Measurements from ENCODE around the gene EIF3F. TPM values are rescaled to one million over a fixed set of nuclear protein-coding genes. Genes with fewer than 3 reads are reported as not detected.

Gene EIF3F
- total and polyA plus RNA-seq, 9 of the 15 experiments (the other 6 are each of a cell fraction or from before 2014, with no cell fraction given) = 50.1 to 259 (median 135) TPM

GRCh38 chr11:8047382-8047781 lies 60.2 kb downstream of the EIF3F start:
- H3K4me2 ChIP-seq (ENCODE audit: insufficient read depth, low read length) = no peak overlapping the region
- CTCF ChIA-PET (ENCODE audit: low intra/inter-chr PET ratio) = no interaction called here
- intact Hi-C loops (cut with micrococcal nuclease) (no loop called here), in situ Hi-C loops (cut with MboI) (no loop called here)
- DNase-seq (ENCODE audit: extremely low read depth in 1 of 4, low spot score in 3 of 4) = no peak
- BruUV-seq (replicated peaks) = no TSS peak
- no peak overlapping the region for H2AFZ ChIP-seq (ENCODE audit: low read depth, low read length)
- H3K27me3 ChIP-seq (ENCODE audit: control insufficient read depth in 2 of 2, insufficient read depth in 2 of 2, low read length in 2 of 2) = 0 out of 5 replicates have a peak, but pooled peaks cover 0 to 4% of the 10 kb centered on the region in 2 experiments
- no peaks in the 10 kb centered on the region for H3K9me3 ChIP-seq (replicated peaks; ENCODE audit: control insufficient read depth, insufficient read depth, low read depth, low read length)
- no peak overlapping the region for H3K4me3 ChIP-seq
- no peaks in the 10 kb centered on the region for H3K79me2 ChIP-seq (ENCODE audit: control insufficient read depth, insufficient read depth, low read length)
- TF ChIP-seq KLF16 (IDR thresholded peaks at IDR 0.05) (no peak), KDM5B (IDR thresholded peaks at IDR 0.05; ENCODE audit: insufficient replicate concordance, low read depth, low read length) (no peak), ZFPM2 (CRISPR knock-in tag; IDR thresholded peaks at IDR 0.05) (no peak), CXXC5 (CRISPR knock-in tag; IDR thresholded peaks at IDR 0.05) (no peak)
- no peaks in the 10 kb centered on the region for H3K36me3 ChIP-seq (ENCODE audit: control insufficient read depth, insufficient read depth, low read length)
- no peaks in the 10 kb centered on the region for H3K4me1 ChIP-seq (replicated peaks in 1 of 2; ENCODE audit: control insufficient read depth in 2 of 2, insufficient read depth in 2 of 2, low read length in 2 of 2)
- 0% methylated on average over 3 of the region's 3 CpGs for WGBS (ENCODE audit: insufficient coverage, low coverage, missing lambda C conversion rate)
- no peak for FAIRE-seq
- no peak for ATAC-seq
- no peak overlapping the region for H3K27ac ChIP-seq (ENCODE audit: extremely low read depth, low read depth, low read length)
- no peak overlapping the region for H3K9ac ChIP-seq (ENCODE audit: insufficient read depth in 1 of 2, low read depth in 2 of 2, low read length in 2 of 2)
- no peaks in the 10 kb centered on the region for H3K9me1 ChIP-seq (ENCODE audit: control insufficient read depth, insufficient read depth, low read length)
- POLR2A ChIA-PET = no interaction called here
- H4K20me1 ChIP-seq (replicated peaks; ENCODE audit: control insufficient read depth, insufficient read depth, low read length) = no peaks in the 10 kb centered on the region

- Histone ChIP-seq H2AFZ (ENCODE audit: low read depth, low read length) (no peak overlapping the region), H3K4me2 (ENCODE audit: insufficient read depth, low read length) (no peak overlapping the region), H4K20me1 (replicated peaks; ENCODE audit: control insufficient read depth, insufficient read depth, low read length) (no peaks in the 10 kb centered on the region), H3K27ac (ENCODE audit: extremely low read depth, low read depth, low read length) (no peak overlapping the region), H3K36me3 (ENCODE audit: control insufficient read depth, insufficient read depth, low read length) (no peaks in the 10 kb centered on the region), H3K9ac (ENCODE audit: insufficient read depth in 1 of 2, low read depth in 2 of 2, low read length in 2 of 2) (no peak overlapping the region), H3K4me3 (no peak overlapping the region), H3K4me1 (replicated peaks in 1 of 2; ENCODE audit: control insufficient read depth in 2 of 2, insufficient read depth in 2 of 2, low read length in 2 of 2) (no peaks in the 10 kb centered on the region), H3K27me3 (ENCODE audit: control insufficient read depth in 2 of 2, insufficient read depth in 2 of 2, low read length in 2 of 2) (0 out of 5 replicates have a peak, but pooled peaks cover 0 to 4% of the 10 kb centered on the region in 2 experiments), H3K9me3 (replicated peaks; ENCODE audit: control insufficient read depth, insufficient read depth, low read depth, low read length) (no peaks in the 10 kb centered on the region), H3K79me2 (ENCODE audit: control insufficient read depth, insufficient read depth, low read length) (no peaks in the 10 kb centered on the region), H3K9me1 (ENCODE audit: control insufficient read depth, insufficient read depth, low read length) (no peaks in the 10 kb centered on the region)
- ChIA-PET POLR2A (interaction anchor here (1.1 kb wide), 1 partner anchor 10 kb away, joined by 3 read pairs; no protein-coding TSS in a partner anchor), CTCF (ENCODE audit: low intra/inter-chr PET ratio) (no interaction called here)
- no peak for FAIRE-seq
- in situ Hi-C loops (cut with MboI) (no loop called here), intact Hi-C loops (cut with micrococcal nuclease) (no loop called here)
- no peak for ATAC-seq
- no peak for DNase-seq (ENCODE audit: extremely low read depth in 1 of 4, low spot score in 3 of 4)
- 0% methylated on average over 3 of the region's 3 CpGs for WGBS (ENCODE audit: insufficient coverage, low coverage, missing lambda C conversion rate)
- no TSS peak for BruUV-seq (replicated peaks)
- TF ChIP-seq ZNF695 (CRISPR knock-in tag; IDR thresholded peaks at IDR 0.05) (no peak), BDP1 (IDR thresholded peaks at IDR 0.05; ENCODE audit: insufficient read depth, insufficient read length) (no peak), NFIX (CRISPR knock-in tag; IDR thresholded peaks at IDR 0.05; ENCODE audit: low read depth) (no peak), ZBTB33 (CRISPR knock-in tag; IDR thresholded peaks at IDR 0.05) (no peak), HLTF (IDR thresholded peaks at IDR 0.05) (no peak), FOXP1 (CRISPR knock-in tag; IDR thresholded peaks at IDR 0.05) (no peak), RBM39 (optimal IDR thresholded peaks at IDR 0.05; ENCODE audit: low read depth, low read length) (no peak), MTF1 (CRISPR knock-in tag; IDR thresholded peaks at IDR 0.05; ENCODE audit: borderline replicate concordance) (no peak), KLF13 (tag; IDR thresholded peaks at IDR 0.05; ENCODE audit: borderline replicate concordance, low read depth) (no peak), PRMT5 (CRISPR knock-in tag; IDR thresholded peaks at IDR 0.05) (no peak)
- TF ChIP-seq, protein P1, sequence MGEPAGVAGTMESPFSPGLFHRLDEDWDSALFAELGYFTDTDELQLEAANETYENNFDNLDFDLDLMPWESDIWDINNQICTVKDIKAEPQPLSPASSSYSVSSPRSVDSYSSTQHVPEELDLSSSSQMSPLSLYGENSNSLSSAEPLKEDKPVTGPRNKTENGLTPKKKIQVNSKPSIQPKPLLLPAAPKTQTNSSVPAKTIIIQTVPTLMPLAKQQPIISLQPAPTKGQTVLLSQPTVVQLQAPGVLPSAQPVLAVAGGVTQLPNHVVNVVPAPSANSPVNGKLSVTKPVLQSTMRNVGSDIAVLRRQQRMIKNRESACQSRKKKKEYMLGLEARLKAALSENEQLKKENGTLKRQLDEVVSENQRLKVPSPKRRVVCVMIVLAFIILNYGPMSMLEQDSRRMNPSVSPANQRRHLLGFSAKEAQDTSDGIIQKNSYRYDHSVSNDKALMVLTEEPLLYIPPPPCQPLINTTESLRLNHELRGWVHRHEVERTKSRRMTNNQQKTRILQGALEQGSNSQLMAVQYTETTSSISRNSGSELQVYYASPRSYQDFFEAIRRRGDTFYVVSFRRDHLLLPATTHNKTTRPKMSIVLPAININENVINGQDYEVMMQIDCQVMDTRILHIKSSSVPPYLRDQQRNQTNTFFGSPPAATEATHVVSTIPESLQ (CRISPR knock-in tag; IDR thresholded peaks at IDR 0.05) = no peak
These were observed 61.9 kb downstream of the EIF3F start for GRCh38 chr11:8049084-8049483.

All from K562 (cell line).